GM21515 (cell line): ENCODE results near the gene CACNA2D4.

Source experiments
- ATAC-seq: cut with Tn5 transposase; IDR thresholded peaks from one replicate; pipeline ENCODE4 v1.9.1; 2021; ENCODE audit not compliant: unreplicated experiment

The CACNA2D4 gene

DNA sequence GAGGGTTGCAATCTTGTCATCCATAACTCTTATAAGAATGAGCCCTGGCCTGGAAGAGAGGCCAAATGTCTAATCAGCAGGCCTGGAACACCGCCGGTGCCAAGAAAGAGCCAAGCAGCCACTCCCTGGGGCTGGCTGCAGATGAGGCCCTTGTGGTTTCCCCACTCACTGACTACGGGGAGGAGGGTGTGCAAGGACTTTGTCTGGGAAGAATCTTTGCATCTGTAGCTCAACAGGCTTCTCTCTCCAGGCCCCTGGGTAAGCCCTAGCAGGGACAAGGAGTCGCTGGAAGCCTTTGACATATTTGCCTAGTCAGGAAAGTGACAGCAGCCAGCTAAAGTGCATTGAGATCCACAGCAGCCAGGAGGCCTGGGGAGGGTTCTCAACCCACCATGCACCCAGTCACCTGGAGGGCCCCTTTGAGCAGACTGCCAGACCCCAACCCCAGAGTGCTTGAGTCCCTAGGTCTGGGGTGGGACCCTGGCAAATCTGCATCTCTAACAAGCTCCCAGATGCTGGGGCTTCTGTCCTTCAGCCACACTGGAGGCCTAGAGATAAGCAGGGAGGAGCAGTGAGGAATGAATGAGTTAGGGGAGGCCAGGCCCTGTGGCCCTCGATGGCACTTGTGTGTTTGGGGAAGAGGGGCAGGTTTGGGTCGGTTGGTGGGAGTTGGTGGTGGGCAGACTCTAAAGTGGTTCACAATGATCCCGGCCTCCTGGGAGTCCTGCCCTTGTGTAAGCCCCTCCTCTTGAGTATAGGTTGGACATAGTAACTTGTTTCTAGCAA is 112.0 kb downstream of the CACNA2D4 start:
- ATAC-seq, result no peak

- no peak for ATAC-seq
Observed at GRCh38 chr12:1805441-1806081, 112.9 kb downstream of the CACNA2D4 start.

GRCh38 chr12:1804545-1805332 is 113.7 kb downstream of the CACNA2D4 start:
- peak; percentile 90 for ATAC-seq

- no peak for ATAC-seq
Observed at GRCh38 chr12:1803736-1804135, 114.7 kb downstream of the CACNA2D4 start.

- ATAC-seq, result no peak
Observed at GRCh38 chr12:1801303-1801975, 117.0 kb downstream of the CACNA2D4 start.

DNA sequence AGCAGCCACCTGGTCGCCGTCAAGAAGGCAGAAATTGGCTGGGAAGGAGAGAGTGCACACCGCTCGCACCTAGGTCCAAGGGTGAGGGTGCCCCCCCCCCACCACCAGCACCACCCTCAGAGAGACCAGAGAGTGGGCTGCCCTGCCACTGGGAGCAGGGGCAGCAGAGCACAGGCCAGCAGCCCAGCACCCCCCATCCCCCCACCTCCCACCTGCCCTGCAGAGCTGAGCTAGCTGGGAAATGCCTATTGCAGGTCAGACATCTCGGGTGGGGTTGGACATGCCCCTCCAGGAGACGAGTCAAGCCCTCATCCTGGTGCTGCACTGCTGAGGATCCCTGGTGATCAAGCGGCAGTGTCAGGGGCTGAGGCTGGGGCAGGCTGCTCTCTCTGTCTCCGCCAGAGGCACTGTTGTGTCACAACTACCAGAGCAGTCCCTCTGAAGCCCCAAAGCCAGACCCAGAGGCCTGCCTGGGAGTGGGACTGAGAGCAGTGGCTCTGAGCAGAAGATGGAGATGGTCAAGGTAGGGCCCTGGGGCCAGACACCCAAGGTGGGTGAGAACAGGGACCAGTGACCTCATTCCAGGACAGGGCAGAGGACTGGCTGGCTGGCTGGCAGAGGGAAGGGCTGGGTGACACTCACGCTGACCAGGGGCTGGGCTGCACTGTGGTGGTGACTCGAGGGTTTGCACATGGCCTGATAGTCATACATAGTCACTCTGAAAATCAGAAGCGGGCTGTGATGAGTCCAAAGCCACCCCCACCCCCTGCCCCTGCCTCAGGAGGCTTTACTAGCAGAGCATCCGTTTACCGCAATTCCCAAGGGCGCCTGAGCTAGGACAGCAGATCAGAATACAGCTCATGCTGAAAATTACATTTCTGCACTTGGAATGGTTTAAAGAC is 117.8 kb downstream of the CACNA2D4 start:
- no peak for ATAC-seq

GRCh38 chr12:1799882-1800400 is 118.5 kb downstream of the CACNA2D4 start:
- no peak for ATAC-seq

DNA sequence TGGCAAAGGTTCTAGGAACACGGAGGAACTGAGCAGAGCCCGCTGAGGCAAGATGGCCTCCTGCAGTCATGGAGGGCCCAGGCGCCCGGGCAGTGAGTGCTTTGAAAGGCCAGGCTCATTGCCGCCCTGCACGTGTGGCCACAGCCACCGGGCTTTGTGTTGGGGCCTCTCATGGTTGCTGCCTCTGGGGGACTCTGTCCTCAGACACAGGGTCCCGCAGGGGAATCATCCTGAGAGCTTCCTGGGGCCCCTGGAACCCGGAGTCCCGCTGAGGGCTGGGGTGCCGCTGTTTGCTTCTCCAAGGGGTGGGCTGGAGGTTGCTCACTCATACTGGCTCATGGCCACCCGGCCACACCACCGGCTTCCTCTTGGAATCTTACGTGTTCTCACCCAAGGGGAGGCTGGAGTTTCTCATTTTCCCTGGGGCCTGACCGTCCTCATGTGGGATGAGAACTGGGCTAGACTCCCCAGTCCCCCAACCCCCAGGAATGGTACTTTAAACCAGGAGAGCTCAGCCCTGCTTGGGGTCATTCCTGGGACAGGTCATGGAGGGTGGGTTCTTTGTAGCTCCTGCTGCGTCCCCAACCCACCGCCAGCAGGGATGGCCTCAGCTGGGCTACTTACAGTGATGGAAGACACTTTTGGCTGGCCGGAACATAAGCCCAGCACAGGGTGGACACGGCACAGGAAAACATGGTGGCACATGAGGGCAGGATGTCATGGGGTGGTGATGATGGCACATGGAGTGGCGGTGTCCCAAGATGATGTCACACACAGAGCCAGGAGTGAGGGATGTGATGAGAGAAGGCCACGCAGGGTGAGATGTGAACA is 119.2 kb downstream of the CACNA2D4 start:
- no peak for ATAC-seq

- no peak for ATAC-seq
Observed at GRCh38 chr12:1798641-1799020, 119.8 kb downstream of the CACNA2D4 start.

DNA sequence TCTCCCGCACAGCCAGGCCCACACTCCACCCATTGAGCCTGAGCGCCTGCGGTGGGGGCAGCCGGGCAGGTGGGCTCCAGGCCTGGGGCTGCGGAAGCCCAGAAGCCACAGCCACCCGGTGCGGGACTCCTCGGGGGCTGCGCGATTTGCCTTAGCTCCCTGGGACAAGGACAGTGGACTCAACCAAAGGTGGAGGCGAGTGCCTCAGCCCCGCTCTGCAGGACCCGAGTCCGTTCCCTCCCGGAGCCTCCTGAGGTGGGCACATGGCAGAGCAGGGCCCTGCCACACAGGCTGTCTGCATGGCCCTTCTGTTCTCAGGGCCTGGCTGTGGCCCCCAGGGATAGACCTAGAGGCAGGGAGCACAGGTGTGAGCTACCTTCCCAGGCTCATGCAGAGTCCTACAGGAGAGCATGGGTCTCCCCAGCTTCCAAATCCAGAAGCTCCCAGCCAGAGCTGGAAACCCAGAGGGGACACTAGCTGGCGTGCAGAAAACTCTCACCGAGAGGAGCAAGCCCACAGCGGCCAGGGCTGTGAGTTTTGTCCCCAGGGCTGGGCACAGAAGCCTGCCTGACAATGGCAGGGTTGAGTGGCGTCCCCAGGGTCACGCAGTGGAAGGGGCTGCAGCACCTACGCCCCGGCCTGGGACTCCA is 120.3 kb downstream of the CACNA2D4 start:
- no peak for ATAC-seq

GRCh38 chr12:1797011-1797901 is 121.2 kb downstream of the CACNA2D4 start:
- peak; percentile 8 for ATAC-seq

DNA sequence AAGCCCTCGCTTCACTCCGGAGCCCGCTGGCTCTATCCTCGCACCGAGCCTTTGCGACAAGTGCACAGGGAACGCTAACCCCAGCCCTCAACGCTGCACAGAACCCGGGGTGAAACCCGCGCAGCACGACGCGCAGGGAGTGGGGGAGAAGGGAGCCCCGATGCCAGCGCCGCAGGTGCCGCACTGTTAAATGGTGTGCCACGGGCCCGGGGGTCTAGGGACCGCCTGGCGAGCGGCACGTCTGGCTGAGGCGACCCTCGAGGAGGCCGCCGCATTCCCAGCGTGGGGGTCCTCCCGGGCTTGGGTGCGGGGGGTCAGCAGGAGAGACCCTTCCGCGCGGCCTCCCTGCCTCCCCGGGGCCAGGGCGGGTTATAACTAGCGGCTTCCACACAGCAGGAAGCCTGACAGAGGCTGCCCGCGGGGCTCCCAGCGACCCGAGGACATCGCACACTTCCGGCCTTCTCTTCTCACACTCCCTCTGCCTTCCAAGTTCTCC is 121.9 kb downstream of the CACNA2D4 start:
- ATAC-seq, result peak; percentile 28

- peak; percentile 88 for ATAC-seq
Observed at GRCh38 chr12:1795785-1796514, 122.5 kb downstream of the CACNA2D4 start.

DNA sequence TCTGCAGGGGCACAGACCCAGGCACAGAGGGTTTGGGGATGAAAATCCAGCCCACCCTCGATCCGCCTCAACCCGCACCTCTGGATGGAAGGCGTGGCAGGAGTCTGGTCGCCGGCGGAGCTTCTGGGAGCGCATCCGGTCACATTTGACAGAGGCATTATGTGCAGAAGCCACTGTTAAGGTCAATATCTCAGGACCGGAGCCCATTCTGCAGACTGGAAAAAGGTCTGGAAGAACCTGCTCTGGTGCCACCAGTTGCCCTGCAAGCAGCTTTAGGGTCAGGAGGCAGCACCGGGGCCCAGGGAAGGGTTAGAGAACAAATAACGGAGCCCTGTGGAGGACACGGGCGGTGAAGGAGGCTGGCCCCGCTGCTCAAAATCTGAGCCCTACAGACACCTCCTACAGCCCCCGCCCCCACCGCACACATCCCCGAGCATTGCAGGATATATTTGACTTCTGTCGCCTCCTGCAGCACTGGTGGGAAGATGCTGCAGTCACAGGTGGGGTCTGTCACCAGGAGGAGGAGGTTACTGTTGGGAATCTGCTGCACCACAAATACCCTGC is 123.1 kb downstream of the CACNA2D4 start:
- ATAC-seq, result no peak

- no peak for ATAC-seq
Observed at GRCh38 chr12:1794440-1795090, 123.9 kb downstream of the CACNA2D4 start.
